ENCODE data around the gene CALHM1.
"Not testable (repeated sequence)": the region's sequence is repeated elsewhere in the genome, so short reads cannot be mapped to it uniquely, and the experiment has no call there.

Gene CALHM1

DNA sequence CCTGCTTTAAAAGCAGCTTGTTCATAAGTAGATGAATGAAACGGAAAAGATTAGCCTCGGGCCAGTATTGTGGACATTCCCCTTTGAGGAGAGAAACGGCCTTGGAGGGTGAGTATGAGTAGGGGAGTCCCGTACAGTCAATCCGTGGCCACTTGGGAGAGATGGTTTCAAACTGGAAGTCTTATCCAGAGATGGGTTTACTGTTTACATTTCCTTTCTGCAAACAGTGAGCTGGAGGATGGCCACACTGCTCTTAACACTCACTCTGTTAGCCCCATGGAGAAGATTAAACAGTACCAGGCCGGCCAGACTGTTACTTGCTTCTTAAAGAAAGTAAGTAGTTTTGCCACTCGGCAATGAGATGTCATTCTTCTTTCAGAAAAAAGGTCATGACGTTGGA lies 26.8 kb downstream of the CALHM1 start:
- H3K4me3 ChIP-seq (ENCODE audit: low read depth, low read length) = no peak overlapping the region
- TF ChIP-seq, protein P1, sequence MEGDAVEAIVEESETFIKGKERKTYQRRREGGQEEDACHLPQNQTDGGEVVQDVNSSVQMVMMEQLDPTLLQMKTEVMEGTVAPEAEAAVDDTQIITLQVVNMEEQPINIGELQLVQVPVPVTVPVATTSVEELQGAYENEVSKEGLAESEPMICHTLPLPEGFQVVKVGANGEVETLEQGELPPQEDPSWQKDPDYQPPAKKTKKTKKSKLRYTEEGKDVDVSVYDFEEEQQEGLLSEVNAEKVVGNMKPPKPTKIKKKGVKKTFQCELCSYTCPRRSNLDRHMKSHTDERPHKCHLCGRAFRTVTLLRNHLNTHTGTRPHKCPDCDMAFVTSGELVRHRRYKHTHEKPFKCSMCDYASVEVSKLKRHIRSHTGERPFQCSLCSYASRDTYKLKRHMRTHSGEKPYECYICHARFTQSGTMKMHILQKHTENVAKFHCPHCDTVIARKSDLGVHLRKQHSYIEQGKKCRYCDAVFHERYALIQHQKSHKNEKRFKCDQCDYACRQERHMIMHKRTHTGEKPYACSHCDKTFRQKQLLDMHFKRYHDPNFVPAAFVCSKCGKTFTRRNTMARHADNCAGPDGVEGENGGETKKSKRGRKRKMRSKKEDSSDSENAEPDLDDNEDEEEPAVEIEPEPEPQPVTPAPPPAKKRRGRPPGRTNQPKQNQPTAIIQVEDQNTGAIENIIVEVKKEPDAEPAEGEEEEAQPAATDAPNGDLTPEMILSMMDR (IDR thresholded peaks at IDR 0.05; ENCODE audit: borderline replicate concordance, insufficient read depth, low read depth, low read length) = no peak

DNA sequence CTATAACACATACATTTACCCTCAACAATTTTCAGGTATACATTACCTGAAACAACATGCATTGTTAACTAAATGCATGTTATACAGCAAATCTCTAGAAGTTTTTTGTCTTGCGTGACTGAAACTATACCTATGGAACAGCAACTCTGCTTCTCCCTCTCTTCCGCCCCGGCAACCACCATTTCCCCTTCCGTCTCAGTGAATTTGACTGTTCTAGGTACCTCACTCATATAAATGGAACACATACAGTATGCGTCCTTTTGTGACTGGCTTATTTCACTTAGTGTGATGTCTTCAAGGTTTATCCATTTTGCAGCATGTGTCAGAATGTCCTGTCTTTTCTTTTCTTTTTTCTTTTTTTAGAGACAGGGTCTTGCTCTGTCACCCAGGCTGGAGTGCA lies 29.1 kb downstream of the CALHM1 start:
- TF ChIP-seq, protein P1 (IDR thresholded peaks at IDR 0.05; ENCODE audit: borderline replicate concordance, insufficient read depth, low read depth, low read length) = no peak
- no peak overlapping the region for H3K4me3 ChIP-seq (ENCODE audit: low read depth, low read length)

DNA sequence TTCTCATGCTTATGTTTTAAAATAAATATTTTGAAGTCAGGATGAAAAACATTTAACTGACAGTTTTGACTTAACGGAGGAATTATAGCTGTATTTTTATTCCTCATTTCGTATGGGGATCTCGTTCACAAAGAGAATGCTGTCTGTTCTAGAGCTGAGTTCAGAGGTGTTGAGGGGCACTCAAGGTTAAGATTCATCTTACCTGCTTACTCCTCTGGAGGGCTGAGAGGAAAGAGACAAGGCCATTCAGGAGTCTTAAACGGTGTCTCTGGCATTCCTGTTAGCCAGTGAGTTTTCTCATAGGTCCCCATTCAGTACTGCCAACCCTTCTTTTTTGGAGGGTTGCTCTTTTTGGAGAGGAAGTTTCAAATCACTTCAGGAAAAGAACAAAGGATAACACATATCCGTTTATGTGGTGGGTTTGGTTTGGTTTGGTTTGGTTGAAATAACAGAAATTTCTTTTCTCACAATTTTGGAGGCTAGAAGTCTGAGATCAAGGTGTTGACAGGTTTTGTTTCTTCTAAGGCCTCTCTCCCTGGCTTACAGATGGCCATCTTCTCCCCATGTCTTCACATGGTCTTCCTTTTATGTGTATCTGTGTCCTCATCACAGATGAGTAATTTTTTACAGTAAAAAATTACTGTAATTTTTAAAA lies 29.6 kb downstream of the CALHM1 start:
- TF ChIP-seq, protein P1 (IDR thresholded peaks at IDR 0.05; ENCODE audit: borderline replicate concordance, insufficient read depth, low read depth, low read length) = no peak

DNA sequence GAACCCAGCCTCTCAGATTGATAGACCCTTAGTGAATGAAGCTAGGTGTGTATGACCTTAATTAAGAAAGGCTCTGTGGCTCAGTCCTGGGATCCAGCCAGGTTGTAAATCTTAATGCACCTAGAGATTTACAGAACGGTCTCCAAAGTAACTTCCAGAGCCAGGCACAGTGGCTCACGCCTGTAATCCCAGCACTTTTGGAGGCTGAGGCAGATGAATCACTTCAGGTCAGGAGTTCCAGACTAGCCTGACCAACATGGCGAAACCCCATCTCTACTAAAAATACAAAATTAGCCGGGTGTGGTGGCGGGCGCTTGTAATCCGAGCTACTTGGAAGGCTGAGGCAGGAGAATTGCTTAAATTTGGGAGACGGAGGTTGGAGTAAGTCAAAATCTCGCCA lies 30.8 kb downstream of the CALHM1 start:
- TF ChIP-seq, protein P1 (IDR thresholded peaks at IDR 0.05; ENCODE audit: borderline replicate concordance, insufficient read depth, low read depth, low read length) = no peak
- H3K4me3 ChIP-seq (ENCODE audit: low read depth, low read length) = no peak overlapping the region

More for the DNA sequence above, 29.6 kb downstream of the CALHM1 start:
- no peak overlapping the region for H3K4me3 ChIP-seq (ENCODE audit: low read depth, low read length)

DNA sequence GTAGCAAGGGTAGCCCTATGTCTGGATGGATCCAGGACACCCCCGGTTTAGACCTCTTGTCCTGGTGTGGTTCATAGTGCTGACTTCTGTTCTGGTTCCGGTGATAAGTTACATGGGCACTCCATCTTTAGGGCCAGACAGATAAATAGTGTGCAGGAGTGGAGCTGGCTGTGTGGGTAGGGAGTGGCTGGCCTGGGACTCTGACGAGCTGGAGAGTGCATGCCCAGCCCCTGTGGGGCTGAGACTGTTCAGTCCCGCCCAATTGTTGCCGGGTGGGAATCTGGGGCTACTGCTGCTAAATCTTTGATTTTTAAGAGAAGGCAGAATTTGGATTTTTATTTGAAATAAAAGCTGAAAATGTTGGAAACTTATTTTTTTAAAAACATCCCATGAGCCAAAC lies 35.0 kb downstream of the CALHM1 start:
- H3K4me3 ChIP-seq (ENCODE audit: low read depth, low read length) = no peak overlapping the region
- TF ChIP-seq, protein P1 (IDR thresholded peaks at IDR 0.05; ENCODE audit: borderline replicate concordance, insufficient read depth, low read depth, low read length) = no peak

DNA sequence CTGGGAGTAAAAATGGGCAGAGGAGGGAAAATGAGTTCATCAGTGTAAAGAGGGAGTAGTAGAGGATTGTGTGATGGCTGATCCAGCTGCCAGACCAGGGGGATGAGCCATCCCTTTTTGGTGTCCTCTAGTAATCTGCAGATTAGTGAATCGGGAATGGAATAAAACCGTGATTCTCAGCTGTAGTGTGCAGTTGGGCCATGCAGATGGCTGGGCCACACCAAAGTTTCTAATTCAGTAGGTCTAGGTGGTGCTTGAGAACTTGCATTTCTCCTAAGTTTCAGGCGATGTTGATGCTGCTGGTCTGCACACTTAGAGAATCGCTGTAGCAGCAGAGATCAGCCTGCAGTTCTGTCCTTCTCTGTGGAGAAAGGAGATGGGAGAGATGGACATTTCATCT lies 39.6 kb downstream of the CALHM1 start:
- TF ChIP-seq, protein P1 (IDR thresholded peaks at IDR 0.05; ENCODE audit: borderline replicate concordance, insufficient read depth, low read depth, low read length) = no peak
- H3K4me3 ChIP-seq (ENCODE audit: low read depth, low read length) = no peak overlapping the region

DNA sequence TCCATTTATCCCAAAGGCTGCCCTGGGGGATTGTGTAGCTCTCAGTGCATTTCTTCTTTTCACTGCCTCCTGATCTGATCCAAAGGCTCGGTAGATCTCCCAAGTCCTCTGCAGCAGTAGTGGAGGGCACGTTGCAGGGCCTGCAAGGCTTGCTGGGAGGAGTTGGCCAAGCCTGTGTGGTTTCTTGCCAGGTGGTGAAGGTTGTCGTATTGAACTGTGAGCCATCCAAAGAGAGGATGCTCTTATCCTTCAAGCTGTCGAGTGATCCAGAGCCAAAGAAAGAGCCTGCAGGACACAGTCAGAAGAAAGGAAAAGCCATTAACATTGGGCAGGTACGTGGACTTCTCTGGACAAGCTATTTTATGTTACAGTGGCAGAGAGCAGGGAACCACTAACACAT lies 41.1 kb downstream of the CALHM1 start:
- no peak overlapping the region for H3K4me3 ChIP-seq (ENCODE audit: low read depth, low read length)
- TF ChIP-seq, protein P1 (IDR thresholded peaks at IDR 0.05; ENCODE audit: borderline replicate concordance, insufficient read depth, low read depth, low read length) = no peak

DNA sequence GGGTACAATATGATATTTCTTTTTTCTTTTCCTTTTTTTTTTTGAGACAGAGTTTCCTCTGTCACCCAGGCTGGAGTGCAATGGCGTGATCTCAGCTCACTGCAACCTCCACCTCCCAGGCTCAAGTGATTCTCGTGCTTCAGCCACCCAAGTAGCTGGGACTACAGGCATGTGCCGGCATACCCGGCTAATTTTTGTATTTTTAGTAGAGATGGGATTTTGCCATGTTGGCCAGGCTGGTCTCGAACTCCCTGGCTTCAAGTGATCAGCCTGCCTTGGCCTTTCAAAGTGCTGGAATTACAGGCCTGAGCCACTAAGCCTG lies 41.6 kb downstream of the CALHM1 start:
- H3K4me3 ChIP-seq (ENCODE audit: low read depth, low read length) = not testable (repeated sequence)
